ENCODE data around the gene FAM169A.

DNA sequence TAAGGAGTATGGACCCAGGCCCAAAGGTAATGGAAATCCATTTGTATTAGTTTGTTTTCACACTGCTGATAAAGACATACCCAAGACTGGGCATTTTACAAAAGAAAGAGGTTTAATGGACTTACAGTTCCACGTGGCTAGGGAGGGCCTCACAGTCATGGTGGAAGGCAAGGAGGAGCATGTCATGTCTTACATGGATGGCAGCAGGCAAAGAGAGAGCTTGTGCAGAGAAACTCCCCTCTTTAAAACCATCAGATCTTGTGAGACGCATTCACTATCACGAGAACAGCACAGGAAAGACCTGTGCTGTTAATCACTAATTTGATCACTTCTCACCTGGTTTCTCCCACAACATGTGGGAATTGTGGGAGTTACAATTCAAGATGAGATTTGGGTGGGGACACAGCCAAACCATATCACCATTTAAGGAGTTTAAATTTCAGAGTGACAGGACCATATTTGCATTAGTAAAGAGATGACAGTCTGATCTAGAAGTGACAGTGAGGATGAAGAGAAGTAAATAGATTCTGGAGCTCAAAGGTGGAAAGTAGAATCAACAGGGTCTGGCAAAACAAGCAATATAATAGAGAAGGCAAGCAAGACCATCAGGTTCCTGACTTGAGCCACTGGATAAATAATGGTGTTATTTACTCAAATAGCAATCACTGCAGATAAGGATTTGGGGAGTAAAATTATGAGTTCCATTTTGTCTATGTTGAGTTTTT, 7.5 kb upstream of the FAM169A start:
- no peak for TF ChIP-seq EP300 (IDR thresholded peaks at IDR 0.05)
- TF ChIP-seq, protein P1, sequence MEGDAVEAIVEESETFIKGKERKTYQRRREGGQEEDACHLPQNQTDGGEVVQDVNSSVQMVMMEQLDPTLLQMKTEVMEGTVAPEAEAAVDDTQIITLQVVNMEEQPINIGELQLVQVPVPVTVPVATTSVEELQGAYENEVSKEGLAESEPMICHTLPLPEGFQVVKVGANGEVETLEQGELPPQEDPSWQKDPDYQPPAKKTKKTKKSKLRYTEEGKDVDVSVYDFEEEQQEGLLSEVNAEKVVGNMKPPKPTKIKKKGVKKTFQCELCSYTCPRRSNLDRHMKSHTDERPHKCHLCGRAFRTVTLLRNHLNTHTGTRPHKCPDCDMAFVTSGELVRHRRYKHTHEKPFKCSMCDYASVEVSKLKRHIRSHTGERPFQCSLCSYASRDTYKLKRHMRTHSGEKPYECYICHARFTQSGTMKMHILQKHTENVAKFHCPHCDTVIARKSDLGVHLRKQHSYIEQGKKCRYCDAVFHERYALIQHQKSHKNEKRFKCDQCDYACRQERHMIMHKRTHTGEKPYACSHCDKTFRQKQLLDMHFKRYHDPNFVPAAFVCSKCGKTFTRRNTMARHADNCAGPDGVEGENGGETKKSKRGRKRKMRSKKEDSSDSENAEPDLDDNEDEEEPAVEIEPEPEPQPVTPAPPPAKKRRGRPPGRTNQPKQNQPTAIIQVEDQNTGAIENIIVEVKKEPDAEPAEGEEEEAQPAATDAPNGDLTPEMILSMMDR (IDR thresholded peaks at IDR 0.05) = no peak
- TF ChIP-seq POLR2A (IDR thresholded peaks at IDR 0.05) = no peak
